NB4 (cell line): ENCODE data around the gene DUSP16.

Experiments
- MYC ChIP-seq: IDR thresholded peaks from 2 replicates; pipeline ENCODE4 v1.6.1; 2011; ENCODE audit warnings: low read depth, low read length
- POLR2A ChIP-seq: IDR thresholded peaks from 2 replicates; pipeline ENCODE4 v1.6.1; 2011; ENCODE audit warnings: mild to moderate bottlenecking; ENCODE audit not compliant: insufficient read length; ENCODE audit errors: extremely low read depth
- TF ChIP-seq, protein P1 (sequence below): IDR thresholded peaks from 2 replicates; pipeline ENCODE4 v1.6.1; 2011; ENCODE audit warnings: low read depth, low read length
- TF ChIP-seq, protein P2 (sequence below): IDR thresholded peaks from one replicate; pipeline ENCODE4 v1.5.1; 2012; ENCODE audit warnings: low read depth, low read length

DNA sequence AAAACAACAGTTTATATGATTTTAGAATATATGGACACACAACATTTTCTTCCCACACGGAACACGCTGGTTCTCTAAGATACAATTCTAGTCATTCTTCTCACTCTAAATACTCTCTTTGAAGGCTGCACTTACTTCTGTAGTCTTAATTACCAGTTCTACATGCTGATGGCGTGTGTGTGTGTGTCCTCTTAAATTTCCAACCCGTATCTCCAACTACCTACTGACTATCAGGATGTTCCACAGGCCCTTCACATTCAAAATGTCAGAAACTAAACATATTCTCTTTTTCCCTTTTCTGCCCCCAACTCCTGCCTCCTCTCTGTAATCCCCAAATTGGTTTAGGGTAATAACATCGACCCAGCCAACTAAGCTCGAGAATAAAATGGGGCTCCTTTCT lies 75.2 kb downstream of the DUSP16 start:
- TF ChIP-seq, protein P1, sequence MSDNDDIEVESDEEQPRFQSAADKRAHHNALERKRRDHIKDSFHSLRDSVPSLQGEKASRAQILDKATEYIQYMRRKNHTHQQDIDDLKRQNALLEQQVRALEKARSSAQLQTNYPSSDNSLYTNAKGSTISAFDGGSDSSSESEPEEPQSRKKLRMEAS = no peak
- TF ChIP-seq POLR2A = no peak
- TF ChIP-seq, protein P2, sequence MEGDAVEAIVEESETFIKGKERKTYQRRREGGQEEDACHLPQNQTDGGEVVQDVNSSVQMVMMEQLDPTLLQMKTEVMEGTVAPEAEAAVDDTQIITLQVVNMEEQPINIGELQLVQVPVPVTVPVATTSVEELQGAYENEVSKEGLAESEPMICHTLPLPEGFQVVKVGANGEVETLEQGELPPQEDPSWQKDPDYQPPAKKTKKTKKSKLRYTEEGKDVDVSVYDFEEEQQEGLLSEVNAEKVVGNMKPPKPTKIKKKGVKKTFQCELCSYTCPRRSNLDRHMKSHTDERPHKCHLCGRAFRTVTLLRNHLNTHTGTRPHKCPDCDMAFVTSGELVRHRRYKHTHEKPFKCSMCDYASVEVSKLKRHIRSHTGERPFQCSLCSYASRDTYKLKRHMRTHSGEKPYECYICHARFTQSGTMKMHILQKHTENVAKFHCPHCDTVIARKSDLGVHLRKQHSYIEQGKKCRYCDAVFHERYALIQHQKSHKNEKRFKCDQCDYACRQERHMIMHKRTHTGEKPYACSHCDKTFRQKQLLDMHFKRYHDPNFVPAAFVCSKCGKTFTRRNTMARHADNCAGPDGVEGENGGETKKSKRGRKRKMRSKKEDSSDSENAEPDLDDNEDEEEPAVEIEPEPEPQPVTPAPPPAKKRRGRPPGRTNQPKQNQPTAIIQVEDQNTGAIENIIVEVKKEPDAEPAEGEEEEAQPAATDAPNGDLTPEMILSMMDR = no peak
- no peak for TF ChIP-seq MYC
